HUES48 (cell line): ENCODE measurements around the gene TSPAN18.
A peak's percentile ranks its signal among the peaks of the same experiment; 100 is the strongest.

ENCODE experiments used
- H3K27ac ChIP-seq: one replicate; pipeline ENCODE4 v1.7.0; 2013; ENCODE audit warnings: low read depth, low read length, inconsistent platforms
- H3K27me3 ChIP-seq: 2 replicates; pipeline ENCODE4 v1.6.1; 2013; ENCODE audit warnings: mild to moderate bottlenecking, low read length; ENCODE audit not compliant: control insufficient read depth, insufficient read depth
- H3K36me3 ChIP-seq: 2 replicates; pipeline ENCODE4 v1.6.1; 2013; ENCODE audit warnings: low read length; ENCODE audit not compliant: control insufficient read depth, insufficient read depth
- H3K4me1 ChIP-seq: 2 replicates; pipeline ENCODE4 v1.6.1; 2013; ENCODE audit warnings: mild to moderate bottlenecking, low read length; ENCODE audit not compliant: control insufficient read depth, insufficient read depth
- H3K4me3 ChIP-seq: 2 replicates; pipeline ENCODE4 v1.5.1; 2013; ENCODE audit warnings: mild to moderate bottlenecking, low read depth, low read length
- H3K9ac ChIP-seq: 2 replicates; pipeline ENCODE4 v1.6.1; 2013; ENCODE audit warnings: mild to moderate bottlenecking, low read depth, low read length, moderate library complexity
- H3K9me3 ChIP-seq: 2 replicates; pipeline ENCODE4 v1.6.1; 2013; ENCODE audit warnings: low read length; ENCODE audit not compliant: control insufficient read depth, insufficient read depth

Gene TSPAN18

DNA sequence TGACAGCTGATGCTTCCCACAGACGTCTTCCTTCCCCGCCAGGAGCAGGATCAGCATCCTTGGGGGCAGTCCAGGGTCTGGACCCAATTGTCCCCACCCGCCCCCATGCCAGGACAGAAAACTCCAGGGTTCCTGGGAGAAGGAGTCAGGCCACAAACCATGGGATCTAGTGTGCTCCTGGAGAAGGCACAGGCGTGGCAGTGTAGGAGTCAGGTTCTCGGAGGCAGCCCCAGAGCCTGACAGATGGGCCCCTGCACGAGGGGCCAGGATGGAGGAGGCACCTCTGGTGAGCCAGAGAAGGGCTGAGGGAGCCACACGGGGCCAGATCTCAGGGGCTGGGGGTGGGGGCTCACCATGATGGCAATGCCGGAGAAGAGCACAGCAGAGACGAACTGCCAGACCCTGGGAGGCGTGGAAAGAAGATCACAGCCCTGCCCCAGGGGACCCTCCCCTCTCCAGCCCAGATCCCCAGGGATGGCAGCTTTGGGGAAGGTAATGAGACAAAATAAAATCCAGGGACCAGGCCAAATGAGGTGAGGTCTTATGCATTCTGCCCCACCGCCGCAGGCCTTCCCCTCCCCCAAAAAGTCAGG, 210.3 kb downstream of the TSPAN18 start:
- Histone ChIP-seq H3K27ac (no peak overlapping the region), H3K27me3 (no peaks in the 10 kb centered on the region), H3K4me1 (no peaks in the 10 kb centered on the region), H3K4me3 (no peak overlapping the region), H3K9me3 (no peaks in the 10 kb centered on the region), H3K36me3 (no peaks in the 10 kb centered on the region; the same call in 1 of the 2 replicates), H3K9ac (no peak overlapping the region)

- Histone ChIP-seq H3K36me3 (no peaks in the 10 kb centered on the region; the same call in 1 of the 2 replicates), H3K4me3 (no peak overlapping the region), H3K4me1 (peaks cover 5% of the 10 kb centered on the region), H3K27ac (no peak overlapping the region), H3K9ac (no peak overlapping the region), H3K27me3 (no peaks in the 10 kb centered on the region), H3K9me3 (no peaks in the 10 kb centered on the region)
Observed at GRCh38 chr11:44938066-44938691, 211.4 kb downstream of the TSPAN18 start.

GRCh38 chr11:44939673-44940395, 213.1 kb downstream of the TSPAN18 start:
- Histone ChIP-seq H3K4me1 (peaks cover 20% of the 10 kb centered on the region), H3K36me3 (no peaks in the 10 kb centered on the region), H3K27ac (no peak overlapping the region), H3K9ac (no peak overlapping the region), H3K4me3 (no peak overlapping the region), H3K27me3 (no peaks in the 10 kb centered on the region), H3K9me3 (no peaks in the 10 kb centered on the region)

DNA sequence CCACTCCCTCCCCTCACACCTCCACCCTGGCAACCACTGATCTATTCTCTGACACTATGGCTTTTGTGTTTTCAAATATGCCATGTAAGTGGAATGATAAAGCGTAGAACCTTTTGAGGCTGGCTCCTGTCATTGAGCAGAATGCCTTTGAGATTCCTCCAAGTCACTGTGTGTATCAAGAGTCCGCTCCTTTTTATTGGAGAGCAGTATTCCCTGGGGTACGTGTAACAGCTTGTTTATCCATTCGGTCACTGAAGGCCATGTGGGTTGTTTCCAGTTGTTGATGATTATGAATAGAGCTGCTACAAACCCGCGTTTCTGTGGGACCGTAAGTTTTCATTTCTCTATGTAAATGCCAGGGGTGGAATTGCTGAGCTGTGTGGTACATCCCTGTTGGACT, 213.6 kb downstream of the TSPAN18 start:
- H3K9ac ChIP-seq, result no peak overlapping the region
- H3K9me3 ChIP-seq, result no peaks in the 10 kb centered on the region
- H3K27ac ChIP-seq, result no peak overlapping the region
- no peaks in the 10 kb centered on the region for H3K27me3 ChIP-seq
- H3K36me3 ChIP-seq, result no peaks in the 10 kb centered on the region
- H3K4me1 ChIP-seq, result peaks cover 25% of the 10 kb centered on the region
- no peak overlapping the region for H3K4me3 ChIP-seq

- H3K4me3 ChIP-seq, result no peak overlapping the region
- H3K27me3 ChIP-seq, result no peaks in the 10 kb centered on the region
- no peak overlapping the region for H3K9ac ChIP-seq
- no peaks in the 10 kb centered on the region for H3K36me3 ChIP-seq
- no peak overlapping the region for H3K27ac ChIP-seq
- H3K4me1 ChIP-seq, result peaks cover 25% of the 10 kb centered on the region
- H3K9me3 ChIP-seq, result no peaks in the 10 kb centered on the region
Observed at GRCh38 chr11:44940835-44941234, 214.1 kb downstream of the TSPAN18 start.

DNA sequence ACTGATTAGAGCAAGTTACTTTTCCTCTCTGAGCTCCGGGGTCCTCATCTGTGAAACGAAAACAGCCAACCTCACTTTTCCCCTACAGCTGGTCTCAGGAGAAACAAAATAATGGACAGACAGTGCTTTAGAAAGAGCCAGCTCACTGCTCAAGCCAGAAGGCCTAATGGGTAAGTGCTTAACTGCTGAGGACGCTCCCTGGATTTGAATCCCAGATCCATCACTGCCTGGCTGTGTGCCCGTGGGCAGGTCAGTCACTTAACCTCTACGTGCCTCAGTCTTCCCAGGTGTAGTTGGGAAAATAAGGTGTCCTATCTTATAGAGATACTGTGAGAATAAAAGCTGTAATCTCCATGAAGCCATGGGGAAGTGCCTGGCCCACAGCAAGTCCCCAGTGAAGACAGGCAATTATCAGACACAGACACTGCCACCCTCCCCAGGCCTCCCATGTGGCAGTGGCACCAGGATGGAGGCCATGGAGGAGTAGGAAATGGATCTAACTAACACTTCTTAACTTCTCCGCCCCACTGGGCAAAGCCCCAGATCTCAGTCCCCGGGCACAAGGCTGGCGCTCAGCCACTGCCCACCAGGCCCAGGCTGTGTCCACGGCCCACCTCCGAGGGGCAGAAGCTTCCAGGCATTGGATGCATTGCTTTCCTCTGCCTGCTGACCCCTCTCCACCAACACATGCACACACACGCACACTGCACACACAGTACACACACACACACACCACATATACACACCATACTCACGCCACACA, 214.7 kb downstream of the TSPAN18 start:
- Histone ChIP-seq H3K36me3 (no peaks in the 10 kb centered on the region), H3K9ac (no peak overlapping the region), H3K9me3 (no peaks in the 10 kb centered on the region), H3K4me3 (no peak overlapping the region), H3K27ac (no peak overlapping the region), H3K4me1 (peaks cover 25% of the 10 kb centered on the region), H3K27me3 (no peaks in the 10 kb centered on the region)

DNA sequence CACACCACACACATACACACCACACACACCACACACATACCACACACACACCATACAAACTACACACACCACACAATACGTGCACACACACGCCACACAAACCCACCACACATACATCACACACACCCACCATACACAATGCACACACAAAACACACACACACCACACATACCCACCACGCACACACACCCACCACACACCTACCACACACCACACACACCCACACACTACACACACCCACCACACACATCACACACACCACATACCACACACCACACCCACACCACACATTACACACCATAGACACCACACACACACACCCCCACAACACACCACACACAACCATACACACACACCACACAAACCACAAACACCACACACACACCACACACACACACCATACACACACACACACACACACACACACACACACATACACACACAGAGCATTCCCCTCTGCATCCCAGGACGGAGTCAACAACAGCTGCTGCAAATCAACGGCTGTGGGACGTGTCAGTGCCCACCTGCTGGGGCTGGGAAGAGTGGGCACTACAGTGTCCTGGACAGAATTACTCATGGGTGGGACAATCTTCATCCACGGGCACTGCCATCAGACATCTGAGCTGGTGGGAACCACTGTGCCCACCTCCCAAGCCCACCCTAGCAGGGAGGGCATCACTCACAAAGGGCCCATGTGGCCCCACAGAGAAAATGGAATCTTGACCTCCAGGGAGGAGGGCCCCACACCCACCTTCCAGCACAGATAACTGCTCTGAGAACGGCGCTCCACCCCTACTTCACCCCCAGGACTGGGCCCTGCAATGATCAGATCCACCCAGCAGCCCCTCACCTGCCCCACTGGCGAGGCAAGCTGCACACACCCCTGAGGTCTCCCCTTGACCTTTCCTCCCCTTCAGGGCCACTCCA, 215.5 kb downstream of the TSPAN18 start:
- no peak overlapping the region for H3K4me3 ChIP-seq
- peaks cover 25% of the 10 kb centered on the region for H3K4me1 ChIP-seq
- H3K36me3 ChIP-seq, result no peaks in the 10 kb centered on the region
- no peaks in the 10 kb centered on the region for H3K27me3 ChIP-seq
- no peak overlapping the region for H3K27ac ChIP-seq
- H3K9me3 ChIP-seq, result no peaks in the 10 kb centered on the region
- no peak overlapping the region for H3K9ac ChIP-seq

GRCh38 chr11:44943118-44943517, 216.4 kb downstream of the TSPAN18 start:
- Histone ChIP-seq H3K9me3 (no peaks in the 10 kb centered on the region), H3K36me3 (no peaks in the 10 kb centered on the region), H3K4me1 (peaks cover 25% of the 10 kb centered on the region), H3K9ac (no peak overlapping the region), H3K27ac (no peak overlapping the region), H3K27me3 (no peaks in the 10 kb centered on the region), H3K4me3 (no peak overlapping the region)

DNA sequence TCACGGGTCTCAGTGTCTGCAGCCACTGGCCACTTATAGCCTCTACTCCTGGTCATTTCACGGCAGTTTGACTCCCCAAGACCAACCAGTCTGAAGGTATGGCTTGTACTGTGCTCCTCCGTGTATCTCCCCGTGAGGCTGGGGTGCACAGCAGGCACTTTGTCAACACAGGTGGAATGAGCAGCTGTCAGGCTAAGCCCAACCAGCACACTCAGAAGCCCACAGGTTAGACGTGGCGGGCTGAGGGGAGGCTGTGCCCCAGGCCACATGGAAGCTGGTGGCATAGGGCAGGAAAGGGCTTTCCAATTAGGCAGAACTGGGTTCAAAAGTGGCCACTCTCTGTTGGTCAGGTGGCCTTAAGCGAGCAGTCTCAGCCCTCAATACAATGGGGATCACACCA, 216.9 kb downstream of the TSPAN18 start:
- peaks cover 26% of the 10 kb centered on the region for H3K4me1 ChIP-seq
- no peak overlapping the region for H3K9ac ChIP-seq
- peak overlapping the region; percentile 51 for H3K27ac ChIP-seq
- H3K9me3 ChIP-seq, result no peaks in the 10 kb centered on the region
- H3K36me3 ChIP-seq, result no peaks in the 10 kb centered on the region
- H3K27me3 ChIP-seq, result no peaks in the 10 kb centered on the region
- H3K4me3 ChIP-seq, result no peak overlapping the region

DNA sequence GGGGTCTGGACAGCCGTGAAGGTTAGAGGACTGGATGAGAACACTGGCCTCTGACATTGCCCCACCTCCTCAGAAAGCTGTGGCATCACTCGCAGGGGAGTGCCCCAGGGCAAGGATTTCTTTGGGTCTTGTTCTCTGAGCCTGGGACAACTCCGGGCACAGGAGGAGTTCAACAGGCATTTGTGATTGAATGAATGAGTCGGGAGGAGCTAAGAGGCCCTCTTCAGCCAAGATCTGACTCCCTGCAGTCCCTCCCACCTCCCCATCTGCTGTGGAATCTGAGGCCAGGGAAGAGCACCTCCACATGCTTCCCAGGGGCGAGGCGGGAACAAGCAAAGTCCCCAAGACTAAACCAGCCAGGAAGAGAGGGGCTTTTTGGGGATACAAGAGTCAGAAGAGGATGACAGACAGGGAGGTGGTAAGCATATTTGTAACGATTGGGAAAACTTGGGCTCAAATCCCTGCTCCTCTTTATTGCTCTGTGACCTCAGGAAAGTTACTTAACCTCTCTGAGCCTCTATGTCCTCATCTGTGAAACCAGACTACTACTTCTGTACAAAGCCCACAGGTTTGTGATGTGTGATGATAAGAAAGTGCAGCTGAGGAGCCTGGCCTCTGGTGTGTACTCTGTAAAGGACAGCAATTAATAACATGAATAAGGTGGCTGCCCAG, 217.6 kb downstream of the TSPAN18 start:
- Histone ChIP-seq H3K27ac (peak overlapping the region; percentile 58), H3K4me3 (no peak overlapping the region), H3K36me3 (no peaks in the 10 kb centered on the region), H3K9ac (no peak overlapping the region), H3K9me3 (no peaks in the 10 kb centered on the region), H3K27me3 (no peaks in the 10 kb centered on the region), H3K4me1 (peaks cover 28% of the 10 kb centered on the region)
